Measurements from ENCODE around the gene SOCS7. TPM values are rescaled to one million over a fixed set of nuclear protein-coding genes. Genes with fewer than 3 reads are reported as not detected.

Gene SOCS7
- total RNA-seq, 1 donor from 2014 or later, result 33.3 TPM

DNA sequence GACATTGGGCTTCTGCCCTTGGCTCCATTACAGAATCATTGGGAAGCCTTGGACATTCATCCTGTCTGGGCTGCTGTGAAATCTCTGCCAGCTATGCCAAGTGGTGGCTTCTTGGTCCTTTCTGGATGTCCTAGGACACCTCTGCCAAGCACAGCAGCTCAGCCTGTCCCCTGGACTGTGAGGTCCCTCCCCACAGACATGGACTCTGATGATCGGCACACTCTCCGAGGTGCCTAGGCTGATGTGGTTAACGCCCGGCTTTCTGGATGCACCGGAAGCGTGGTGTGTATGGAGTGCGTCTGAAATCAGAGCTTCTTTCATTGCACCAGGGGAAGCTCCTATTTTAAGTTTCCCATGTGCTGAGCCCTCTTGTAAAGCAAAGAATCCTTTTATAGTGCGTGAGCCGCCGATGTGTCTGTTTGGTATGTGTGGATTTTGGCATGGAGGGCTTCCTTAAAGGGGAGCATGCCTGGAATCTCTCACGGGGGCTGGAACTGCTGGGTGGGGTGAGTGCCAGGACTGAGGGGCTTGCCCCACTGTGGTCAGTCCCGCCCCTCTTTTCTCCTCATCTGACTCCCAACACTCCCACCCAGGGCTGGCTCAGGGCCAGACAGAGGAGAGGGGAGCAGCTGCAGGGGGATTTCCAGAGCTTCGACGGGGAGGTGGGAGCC, 69.7 kb downstream of the SOCS7 start:
- Mint-ChIP-seq H3K9me3 (ENCODE audit: unreplicated experiment) (peaks cover 1% of the 10 kb centered on the region), H3K4me3 (ENCODE audit: unreplicated experiment) (peak overlapping the region; percentile 78)
- TF ChIP-seq, protein P1, sequence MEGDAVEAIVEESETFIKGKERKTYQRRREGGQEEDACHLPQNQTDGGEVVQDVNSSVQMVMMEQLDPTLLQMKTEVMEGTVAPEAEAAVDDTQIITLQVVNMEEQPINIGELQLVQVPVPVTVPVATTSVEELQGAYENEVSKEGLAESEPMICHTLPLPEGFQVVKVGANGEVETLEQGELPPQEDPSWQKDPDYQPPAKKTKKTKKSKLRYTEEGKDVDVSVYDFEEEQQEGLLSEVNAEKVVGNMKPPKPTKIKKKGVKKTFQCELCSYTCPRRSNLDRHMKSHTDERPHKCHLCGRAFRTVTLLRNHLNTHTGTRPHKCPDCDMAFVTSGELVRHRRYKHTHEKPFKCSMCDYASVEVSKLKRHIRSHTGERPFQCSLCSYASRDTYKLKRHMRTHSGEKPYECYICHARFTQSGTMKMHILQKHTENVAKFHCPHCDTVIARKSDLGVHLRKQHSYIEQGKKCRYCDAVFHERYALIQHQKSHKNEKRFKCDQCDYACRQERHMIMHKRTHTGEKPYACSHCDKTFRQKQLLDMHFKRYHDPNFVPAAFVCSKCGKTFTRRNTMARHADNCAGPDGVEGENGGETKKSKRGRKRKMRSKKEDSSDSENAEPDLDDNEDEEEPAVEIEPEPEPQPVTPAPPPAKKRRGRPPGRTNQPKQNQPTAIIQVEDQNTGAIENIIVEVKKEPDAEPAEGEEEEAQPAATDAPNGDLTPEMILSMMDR (IDR thresholded peaks at IDR 0.05; ENCODE audit: partially characterized antibody, unreplicated experiment), result no peak

DNA sequence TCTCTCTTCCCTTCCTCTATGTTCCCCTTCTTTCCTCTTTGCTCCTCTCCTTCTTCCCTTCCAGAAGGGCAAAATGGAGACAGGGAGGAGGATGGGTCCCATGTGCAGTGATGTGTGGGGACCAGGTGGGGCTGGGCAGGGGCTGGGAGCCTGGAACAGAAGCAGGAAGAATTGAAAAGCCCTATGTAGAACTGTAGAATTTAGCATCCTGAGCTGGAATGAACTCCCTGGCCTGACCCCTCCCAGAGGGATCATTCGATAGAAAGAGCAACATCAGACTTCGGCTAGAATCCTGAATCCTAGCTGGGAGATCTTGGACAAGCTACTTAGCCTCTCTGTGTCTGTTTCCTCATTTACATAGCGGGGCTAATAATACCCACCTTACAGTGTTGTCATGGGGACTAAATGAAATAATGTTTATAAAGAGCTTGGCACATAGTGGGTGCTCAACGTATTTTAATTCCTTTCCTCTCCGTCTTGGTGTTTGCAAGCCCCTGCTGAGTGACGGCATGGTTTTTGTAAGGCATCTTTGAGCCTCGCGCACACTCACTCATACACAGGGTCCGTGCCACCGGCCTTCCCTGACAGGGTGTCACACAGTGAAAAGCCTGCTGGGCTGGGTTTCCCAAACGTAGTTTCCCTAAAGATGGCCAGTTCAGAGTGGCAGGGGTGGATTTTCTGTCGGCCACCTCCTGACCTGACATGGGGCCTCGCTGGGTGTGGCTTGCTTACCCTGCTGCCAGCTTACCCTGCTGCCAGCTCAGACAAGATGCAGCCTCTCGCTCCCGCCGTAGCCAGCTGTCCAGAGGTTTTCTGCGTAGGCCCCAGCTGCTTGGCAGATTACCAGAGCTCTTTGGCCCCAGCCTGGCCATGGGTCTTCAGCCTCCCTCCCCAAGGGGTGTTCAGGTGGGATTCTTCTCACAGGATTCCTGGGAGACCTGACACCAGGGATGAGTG, 70.5 kb downstream of the SOCS7 start:
- H3K27me3 Mint-ChIP-seq (ENCODE audit: unreplicated experiment), result peaks cover 23% of the 10 kb centered on the region
- H3K36me3 Mint-ChIP-seq (ENCODE audit: unreplicated experiment), result no peaks in the 10 kb centered on the region
- peaks cover 2% of the 10 kb centered on the region for H3K9me3 Mint-ChIP-seq (ENCODE audit: unreplicated experiment)
- H3K27ac Mint-ChIP-seq (ENCODE audit: unreplicated experiment), result no peak overlapping the region
- H3K4me3 Mint-ChIP-seq (ENCODE audit: unreplicated experiment), result peak overlapping the region; percentile 68
- TF ChIP-seq, protein P1 (IDR thresholded peaks at IDR 0.05; ENCODE audit: partially characterized antibody, unreplicated experiment), result no peak
- no peak for DNase-seq
- peaks cover 7% of the 10 kb centered on the region for H3K4me1 Mint-ChIP-seq (ENCODE audit: low read depth, unreplicated experiment)

More for the DNA sequence above, 69.7 kb downstream of the SOCS7 start:
- peaks cover 8% of the 10 kb centered on the region for H3K4me1 Mint-ChIP-seq (ENCODE audit: low read depth, unreplicated experiment)
- H3K27me3 Mint-ChIP-seq (ENCODE audit: unreplicated experiment), result peaks cover 23% of the 10 kb centered on the region
- no peak overlapping the region for H3K27ac Mint-ChIP-seq (ENCODE audit: unreplicated experiment)
- DNase-seq, result no peak
- no peaks in the 10 kb centered on the region for H3K36me3 Mint-ChIP-seq (ENCODE audit: unreplicated experiment)

DNA sequence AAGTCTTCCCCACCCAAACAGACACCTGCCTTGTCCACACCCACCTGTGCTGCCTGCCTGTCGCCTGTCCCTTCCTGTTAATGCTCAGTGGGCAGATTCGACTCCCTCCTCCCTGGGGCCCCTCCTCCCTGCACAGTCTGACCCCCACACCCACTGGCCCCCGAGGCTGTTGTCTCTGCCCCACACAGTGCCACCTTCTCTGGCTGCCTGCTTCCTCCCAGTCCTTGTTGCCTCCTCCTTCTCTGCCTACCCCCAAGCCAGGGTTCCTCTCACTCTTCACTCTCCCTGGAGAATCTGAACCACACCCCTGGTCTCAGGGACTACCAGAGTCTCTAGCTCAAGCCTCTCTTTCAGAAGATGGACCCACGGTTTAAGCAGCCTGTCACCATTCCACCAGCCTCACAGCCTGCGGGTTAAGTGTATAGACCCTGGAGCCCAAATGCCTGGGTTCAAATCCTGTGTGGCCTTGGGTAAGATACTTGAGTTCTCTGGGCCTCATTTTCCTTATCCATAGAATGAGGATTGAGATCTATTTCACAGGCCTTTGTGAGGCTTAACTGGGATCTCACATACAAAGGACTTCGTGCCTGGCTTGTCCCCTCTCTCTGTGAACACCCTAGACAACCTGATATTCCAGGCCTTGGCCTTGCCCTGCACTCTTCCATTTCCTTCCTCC, 72.8 kb downstream of the SOCS7 start:
- H3K4me3 Mint-ChIP-seq (ENCODE audit: unreplicated experiment), result no peak overlapping the region
- DNase-seq, result no peak
- H3K27ac Mint-ChIP-seq (ENCODE audit: unreplicated experiment), result no peak overlapping the region
- H3K4me1 Mint-ChIP-seq (ENCODE audit: low read depth, unreplicated experiment), result peaks cover 10% of the 10 kb centered on the region
- TF ChIP-seq, protein P1 (IDR thresholded peaks at IDR 0.05; ENCODE audit: partially characterized antibody, unreplicated experiment), result no peak
- H3K9me3 Mint-ChIP-seq (ENCODE audit: unreplicated experiment), result peaks cover 2% of the 10 kb centered on the region
- H3K36me3 Mint-ChIP-seq (ENCODE audit: unreplicated experiment), result no peaks in the 10 kb centered on the region
- peaks cover 21% of the 10 kb centered on the region for H3K27me3 Mint-ChIP-seq (ENCODE audit: unreplicated experiment)

DNA sequence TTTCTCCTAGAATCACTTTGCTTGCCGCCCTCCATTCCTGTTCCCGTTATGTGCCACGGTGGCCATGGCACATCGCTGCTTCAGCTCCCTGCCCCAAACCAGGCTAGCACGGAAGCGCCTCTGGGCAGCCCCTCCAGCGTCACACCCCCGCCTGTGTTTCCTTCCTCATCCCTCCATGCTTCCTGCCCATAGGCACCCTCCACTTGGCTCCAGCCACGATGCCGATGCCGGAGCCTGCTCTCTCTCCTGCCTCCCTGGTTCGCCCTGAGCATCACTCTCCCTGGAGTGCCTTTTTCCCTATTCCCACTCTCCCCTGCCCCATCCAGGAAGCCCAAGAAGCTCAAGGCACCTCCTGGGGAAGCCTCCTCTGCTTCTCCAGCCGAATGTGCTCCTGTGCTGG, 73.4 kb downstream of the SOCS7 start:
- no peak overlapping the region for H3K27ac Mint-ChIP-seq (ENCODE audit: unreplicated experiment)
- no peak overlapping the region for H3K4me3 Mint-ChIP-seq (ENCODE audit: unreplicated experiment)
- no peaks in the 10 kb centered on the region for H3K36me3 Mint-ChIP-seq (ENCODE audit: unreplicated experiment)
- H3K27me3 Mint-ChIP-seq (ENCODE audit: unreplicated experiment), result peaks cover 22% of the 10 kb centered on the region
- H3K9me3 Mint-ChIP-seq (ENCODE audit: unreplicated experiment), result peaks cover 3% of the 10 kb centered on the region
- DNase-seq, result no peak
- TF ChIP-seq, protein P1 (IDR thresholded peaks at IDR 0.05; ENCODE audit: partially characterized antibody, unreplicated experiment), result no peak
- peaks cover 12% of the 10 kb centered on the region for H3K4me1 Mint-ChIP-seq (ENCODE audit: low read depth, unreplicated experiment)
